H7 (cell line): ENCODE data around the gene ATXN2L. TPM values are rescaled to one million over a fixed set of nuclear protein-coding genes. Genes with fewer than 3 reads are reported as not detected.

Source experiments
- DNase-seq: peaks from one replicate; pipeline ENCODE4 v3.0.0; 2012
- H3K27me3 ChIP-seq: 2 replicates; pipeline ENCODE4 v1.6.0; 2011; ENCODE audit warnings: mild to moderate bottlenecking, low read length; ENCODE audit not compliant: control insufficient read depth, insufficient read depth
- H3K36me3 ChIP-seq: replicated peaks from 2 replicates; pipeline ENCODE4 v1.5.1; 2011; ENCODE audit warnings: low read length; ENCODE audit not compliant: control insufficient read depth, insufficient read depth
- H3K4me3 ChIP-seq: 2 replicates; pipeline ENCODE4 v1.5.1; 2011; ENCODE audit warnings: low read depth, mild to moderate bottlenecking, control low read depth, low read length, moderate library complexity; ENCODE audit not compliant: insufficient read depth
- total RNA-seq: library from RNA; depleted of rRNA; stranded (reverse); fragments of >200 nt; shearing (Covaris generic); gene quantifications from 2 replicates; pipeline ENCODE4 v1.2.3, GENCODE V29; 2014; rRNA removed

ATXN2L gene
- total RNA-seq, 1 experiment from 2014 or later, result 77.9 TPM

DNA sequence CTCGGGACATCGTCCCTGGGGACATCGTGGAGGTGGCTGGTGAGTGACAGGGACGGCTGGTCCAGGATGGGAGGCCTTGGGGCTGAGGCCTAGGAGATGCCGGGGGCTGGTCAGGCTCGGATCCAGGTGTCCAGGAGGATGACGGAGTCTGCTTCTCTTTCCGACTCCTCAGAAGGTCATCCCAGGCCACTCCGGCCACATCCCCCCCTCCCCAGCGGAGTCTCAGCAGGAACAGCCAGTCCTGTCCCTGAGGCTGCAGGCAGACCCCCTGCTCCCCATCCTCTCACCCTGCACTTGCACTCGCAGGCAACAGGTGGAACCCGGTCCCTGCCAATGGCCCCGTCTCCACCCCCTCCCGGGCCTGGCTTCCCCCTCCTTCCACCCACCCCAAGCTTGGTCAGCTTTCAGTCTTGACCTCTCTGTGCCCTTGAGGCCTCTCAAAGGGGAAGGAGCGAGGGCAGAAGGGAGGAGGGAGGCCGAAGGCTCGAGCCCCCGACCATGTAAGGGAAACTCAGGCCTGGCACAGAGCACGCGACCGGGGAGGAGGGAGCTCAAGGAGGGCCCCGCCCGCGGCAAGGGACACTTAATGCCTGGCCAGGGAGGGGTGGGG is 59.9 kb downstream of the ATXN2L start:
- H3K36me3 ChIP-seq, result no peaks in the 10 kb centered on the region
- peaks cover 13% of the 10 kb centered on the region for H3K27me3 ChIP-seq
- no peak overlapping the region for H3K4me3 ChIP-seq
- peak; percentile 85 for DNase-seq

DNA sequence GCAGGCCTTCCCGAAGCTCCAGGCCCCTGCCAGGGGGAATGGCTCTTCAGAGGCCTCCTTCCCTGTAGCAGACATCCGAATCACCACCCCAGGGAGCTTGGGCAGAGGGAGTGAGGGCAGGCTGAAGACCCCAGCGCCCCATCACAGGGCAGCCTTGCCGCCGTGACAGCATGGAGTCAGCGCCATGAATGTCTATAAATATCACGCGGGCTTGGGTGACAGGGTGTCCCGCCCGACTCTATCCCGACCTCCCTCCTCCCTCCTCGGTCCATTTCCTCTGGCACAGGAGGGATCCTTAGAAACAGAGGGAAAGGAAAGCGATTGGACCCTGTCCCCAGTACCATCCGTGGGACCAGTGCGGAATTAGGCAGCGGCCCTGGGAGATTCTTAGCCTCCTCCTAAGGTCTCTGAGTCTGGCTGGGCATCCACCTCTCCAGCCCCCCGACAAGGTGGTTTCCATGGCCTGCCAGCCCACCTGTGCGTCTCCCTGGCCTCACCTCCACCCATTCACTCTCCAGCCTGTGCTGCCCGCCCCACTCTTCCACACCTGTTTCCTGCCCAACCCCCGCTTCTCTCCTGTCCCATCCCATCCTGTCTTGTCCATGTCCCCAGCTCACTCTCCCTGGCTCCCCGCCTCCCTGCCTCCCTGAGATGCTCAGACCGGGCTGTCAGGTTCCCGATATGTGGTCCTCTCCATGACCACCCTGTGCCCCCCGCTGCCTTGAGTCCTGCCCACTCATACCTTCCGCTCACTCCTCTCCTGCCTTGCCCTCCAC is 60.6 kb downstream of the ATXN2L start:
- no peak overlapping the region for H3K4me3 ChIP-seq
- peaks cover 13% of the 10 kb centered on the region for H3K27me3 ChIP-seq
- peak; percentile 60 for DNase-seq
- H3K36me3 ChIP-seq, result no peaks in the 10 kb centered on the region

DNA sequence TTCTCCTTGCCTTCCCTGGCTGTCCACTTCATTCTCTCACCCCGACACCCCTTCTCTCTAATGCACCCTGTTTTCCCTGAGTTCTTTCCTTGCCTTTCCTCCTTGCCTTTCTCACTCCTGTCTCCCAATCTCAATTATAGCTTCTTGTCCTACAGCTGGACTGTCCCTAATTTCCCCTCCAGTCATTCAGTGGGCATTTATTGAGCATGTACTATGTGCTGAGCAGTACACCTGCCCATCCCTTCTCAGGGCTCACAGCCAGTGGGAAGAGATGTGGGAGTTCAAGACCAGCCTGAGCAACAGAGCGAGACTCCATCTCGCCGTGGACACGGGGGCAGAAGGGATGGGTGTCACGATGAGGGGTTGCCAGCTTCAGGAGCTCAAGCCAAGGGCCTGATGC is 61.2 kb downstream of the ATXN2L start:
- no peak for DNase-seq
- no peaks in the 10 kb centered on the region for H3K36me3 ChIP-seq
- H3K27me3 ChIP-seq, result peaks cover 11% of the 10 kb centered on the region
- no peak overlapping the region for H3K4me3 ChIP-seq

Other genes starting within 250 kb of the ATXN2L start
- gene SULT1A2, start 225.9 kb upstream of the ATXN2L start, total RNA-seq, result 1.7 and 2.0 TPM in 2 replicates
- 27.0 and 28.7 TPM in 2 replicates for gene SULT1A1, start 213.0 kb upstream of the ATXN2L start, total RNA-seq
- gene NPIPB8, start 184.9 kb upstream of the ATXN2L start, total RNA-seq, result 0.31 TPM in 1 of 2 replicates, not detected in the other
- 213 and 222 TPM in 2 replicates for gene EIF3C, start 111.5 kb upstream of the ATXN2L start, total RNA-seq
- gene NPIPB9, start 71.2 kb upstream of the ATXN2L start, total RNA-seq, result 0.67 TPM in 1 of 2 replicates, not detected in the other
- gene TUFM, start 23.3 kb downstream of the ATXN2L start, total RNA-seq, result 299 and 301 TPM in 2 replicates
- gene SH2B1, start 40.8 kb downstream of the ATXN2L start, total RNA-seq, result 38.9 and 40.0 TPM in 2 replicates
- 0.10 and 1.0 TPM in 2 replicates for gene ATP2A1, start 55.5 kb downstream of the ATXN2L start, total RNA-seq
- gene RABEP2, start 102.2 kb downstream of the ATXN2L start, total RNA-seq, result 13.3 and 17.3 TPM in 2 replicates
- 1.2 and 1.9 TPM in 2 replicates for gene CD19, start 109.0 kb downstream of the ATXN2L start, total RNA-seq
- 29.1 and 34.8 TPM in 2 replicates for gene NFATC2IP, start 127.9 kb downstream of the ATXN2L start, total RNA-seq
- gene SPNS1, start 151.8 kb downstream of the ATXN2L start, total RNA-seq, result 58.6 and 65.3 TPM in 2 replicates
- gene LAT, start 162.1 kb downstream of the ATXN2L start, total RNA-seq, result 0.74 and 1.5 TPM in 2 replicates